BLaER1 (cell line): ENCODE results near the gene BOLL.
"Not testable (repeated sequence)": the region's sequence is repeated elsewhere in the genome, so short reads cannot be mapped to it uniquely, and the experiment has no call there.

ENCODE experiments used
- H3K27ac ChIP-seq: shearing (Covaris generic); formaldehyde crosslinking; 2 replicates; pipeline ENCODE4 v1.8.1; 2022
- H3K27me3 ChIP-seq: shearing (Covaris generic); formaldehyde crosslinking; 2 replicates; pipeline ENCODE4 v1.8.1; 2022
- H3K36me3 ChIP-seq: shearing (Covaris generic); formaldehyde crosslinking; 2 replicates; pipeline ENCODE4 v1.8.1; 2022
- H3K4me1 ChIP-seq: shearing (Covaris generic); formaldehyde crosslinking; 2 replicates; pipeline ENCODE4 v1.8.1; 2022
- H3K4me2 ChIP-seq: shearing (Covaris generic); formaldehyde crosslinking; 2 replicates; pipeline ENCODE4 v1.8.1; 2022
- H3K4me3 ChIP-seq: shearing (Covaris generic); formaldehyde crosslinking; 2 replicates; pipeline ENCODE4 v1.8.1; 2022
- H3K9ac ChIP-seq: shearing (Covaris generic); formaldehyde crosslinking; 2 replicates; pipeline ENCODE4 v1.8.1; 2022
- H3K9me3 ChIP-seq: shearing (Covaris generic); formaldehyde crosslinking; 2 replicates; pipeline ENCODE4 v1.8.1; 2022
- H4K20me1 ChIP-seq: shearing (Covaris generic); formaldehyde crosslinking; 2 replicates; pipeline ENCODE4 v1.8.1; 2022
- Cebpa-rat ChIP-seq: shearing (Covaris generic); IDR thresholded peaks from 2 replicates; pipeline ENCODE4 v1.8.1; 2022

BOLL gene

GRCh38 chr2:197707316-197708213 lies 77.6 kb downstream of the BOLL start:
- H3K4me1 ChIP-seq, result peaks cover 33% of the 10 kb centered on the region
- no peak overlapping the region; the same call in 1 of the 2 replicates for H3K27ac ChIP-seq
- H4K20me1 ChIP-seq, result peaks cover 65% of the 10 kb centered on the region
- TF ChIP-seq Cebpa-rat, result no peak
- no peaks in the 10 kb centered on the region for H3K9me3 ChIP-seq
- peaks cover 21% of the 10 kb centered on the region for H3K36me3 ChIP-seq
- H3K4me3 ChIP-seq, result peak overlapping the region; percentile 86
- H3K4me2 ChIP-seq, result peak overlapping the region; percentile 98
- no peaks in the 10 kb centered on the region for H3K27me3 ChIP-seq
- peak overlapping the region; percentile 84 for H3K9ac ChIP-seq

DNA sequence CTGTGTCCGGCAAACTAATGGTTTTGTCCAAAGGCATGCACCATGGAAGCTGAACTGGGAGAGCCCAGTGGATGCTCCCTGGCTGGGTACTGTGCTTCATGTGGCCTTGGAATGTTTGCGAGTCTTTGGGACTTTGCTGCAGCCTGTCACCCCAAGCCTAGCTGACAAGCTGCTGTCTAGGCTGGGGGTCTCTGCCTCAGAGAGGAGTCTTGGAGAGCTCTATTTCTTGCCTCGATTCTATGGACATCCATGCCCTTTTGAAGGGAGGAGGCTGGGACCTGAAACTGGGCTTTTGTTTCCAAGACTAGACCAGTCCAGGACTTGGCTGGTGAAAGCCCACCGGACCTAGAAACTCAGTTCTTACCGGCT lies 78.3 kb downstream of the BOLL start:
- H3K9me3 ChIP-seq, result no peaks in the 10 kb centered on the region

GRCh38 chr2:197705912-197706838 lies 78.9 kb downstream of the BOLL start:
- Histone ChIP-seq H4K20me1 (peaks cover 55% of the 10 kb centered on the region), H3K9ac (peak overlapping the region; percentile 84), H3K4me2 (peak overlapping the region; percentile 98), H3K4me3 (peak overlapping the region; percentile 86), H3K27ac (peak overlapping the region; percentile 77), H3K27me3 (no peaks in the 10 kb centered on the region), H3K4me1 (peaks cover 33% of the 10 kb centered on the region), H3K36me3 (peaks cover 14% of the 10 kb centered on the region), H3K9me3 (no peaks in the 10 kb centered on the region)
- no peak for TF ChIP-seq Cebpa-rat

More for the DNA sequence above, 78.3 kb downstream of the BOLL start:
- no peak for TF ChIP-seq Cebpa-rat
- Histone ChIP-seq H4K20me1 (peaks cover 61% of the 10 kb centered on the region), H3K27ac (no peak overlapping the region; the same call in 1 of the 2 replicates), H3K4me3 (peak overlapping the region; percentile 86), H3K4me2 (peak overlapping the region; percentile 98), H3K4me1 (peaks cover 33% of the 10 kb centered on the region), H3K9ac (peak overlapping the region; percentile 84), H3K36me3 (peaks cover 21% of the 10 kb centered on the region), H3K27me3 (no peaks in the 10 kb centered on the region)

DNA sequence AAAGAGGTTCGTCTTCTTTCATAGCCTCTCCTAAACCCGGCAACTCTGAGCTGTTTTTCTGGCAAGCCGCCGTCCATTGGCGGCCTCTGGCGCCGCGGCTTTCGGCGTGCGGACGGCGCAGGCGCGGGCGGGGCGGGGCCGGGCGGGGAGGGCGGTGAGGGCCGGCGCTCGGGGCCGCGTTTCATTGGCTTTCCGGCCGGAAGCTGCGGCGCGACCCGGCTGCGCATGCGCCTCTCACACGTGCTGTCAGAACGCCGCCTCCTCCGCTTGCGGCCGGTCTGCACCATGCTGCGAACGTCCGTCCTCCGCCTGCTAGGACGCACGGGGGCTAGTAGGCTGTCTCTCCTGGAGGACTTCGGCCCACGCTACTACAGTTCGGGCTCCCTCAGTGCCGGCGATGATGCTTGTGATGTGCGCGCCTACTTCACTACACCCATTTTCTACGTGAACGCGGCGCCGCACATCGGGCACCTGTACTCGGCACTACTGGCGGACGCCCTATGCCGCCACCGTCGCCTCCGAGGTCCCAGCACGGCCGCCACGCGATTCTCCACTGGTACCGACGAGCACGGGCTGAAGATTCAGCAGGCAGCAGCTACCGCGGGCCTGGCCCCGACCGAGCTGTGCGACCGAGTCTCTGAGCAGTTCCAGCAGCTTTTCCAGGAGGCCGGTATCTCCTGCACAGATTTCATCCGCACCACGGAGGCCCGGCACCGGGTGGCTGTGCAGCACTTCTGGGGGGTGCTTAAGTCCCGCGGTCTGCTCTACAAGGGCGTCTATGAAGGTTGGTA lies 79.8 kb downstream of the BOLL start, which contains the start of gene MARS2:
MARS2 (plus strand) TSS at position 249 of the 791 bp plus-strand sequence; CDS start at position 286, 37 bp downstream.
- TF ChIP-seq Cebpa-rat, result no peak
- H3K27ac ChIP-seq, result peak within 1 kb of the TSS; percentile 77
- peak within 1 kb of the TSS; percentile 86 for H3K4me3 ChIP-seq
- H3K9me3 ChIP-seq, result no peaks in the 10 kb centered on the region
- H4K20me1 ChIP-seq, result peaks cover 49% of the 10 kb centered on the region
- peak within 1 kb of the TSS; percentile 98 for H3K4me2 ChIP-seq
- H3K27me3 ChIP-seq, result no peaks in the 10 kb centered on the region
- H3K4me1 ChIP-seq, result peaks cover 33% of the 10 kb centered on the region
- peak within 1 kb of the TSS; percentile 84 for H3K9ac ChIP-seq
- H3K36me3 ChIP-seq, result peaks cover 9% of the 10 kb centered on the region

DNA sequence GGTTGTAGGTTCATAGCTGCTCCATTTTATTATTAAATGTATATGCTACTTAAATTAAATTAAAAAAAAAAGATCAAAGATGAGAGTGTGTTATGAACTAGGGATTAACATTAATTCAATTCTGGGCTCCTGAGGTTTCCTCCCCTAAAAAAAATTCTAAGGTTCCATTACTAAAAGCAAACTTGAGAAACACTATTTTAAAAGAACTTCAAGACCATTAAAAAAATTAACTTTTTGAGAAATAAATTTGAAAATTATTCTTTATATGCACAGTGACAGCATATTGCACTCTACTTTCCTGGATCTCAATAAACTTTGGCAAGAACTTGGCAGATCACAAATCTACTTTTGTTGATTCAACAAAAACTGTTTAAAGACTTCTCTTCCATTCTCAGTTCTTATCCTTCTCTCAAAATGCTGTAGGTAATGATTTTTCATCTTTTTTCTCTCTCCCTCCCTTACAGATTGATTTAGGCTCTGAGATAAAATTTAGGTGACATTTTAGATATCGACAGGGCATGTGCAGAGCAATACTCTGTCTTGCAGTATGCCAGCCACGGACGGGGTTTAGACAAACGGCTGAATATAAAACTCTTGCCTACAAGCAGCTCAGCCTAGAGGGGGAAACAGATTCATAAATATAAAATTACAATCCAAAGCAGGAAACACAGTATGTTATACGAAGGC lies 80.5 kb downstream of the BOLL start:
- Histone ChIP-seq H3K4me3 (peak overlapping the region; percentile 86), H3K27ac (peak overlapping the region; percentile 74), H3K27me3 (no peaks in the 10 kb centered on the region), H3K9ac (peak overlapping the region; percentile 79), H3K9me3 (no peaks in the 10 kb centered on the region), H3K36me3 (peaks cover 3% of the 10 kb centered on the region; the same call in 1 of the 2 replicates), H4K20me1 (peaks cover 42% of the 10 kb centered on the region), H3K4me2 (peak overlapping the region; percentile 78), H3K4me1 (peaks cover 33% of the 10 kb centered on the region)
- TF ChIP-seq Cebpa-rat, result no peak

GRCh38 chr2:197700960-197701359 lies 84.2 kb downstream of the BOLL start:
- Histone ChIP-seq H3K27me3 (no peaks in the 10 kb centered on the region), H3K9ac (no peak overlapping the region), H3K4me3 (no peak overlapping the region), H3K4me2 (no peak overlapping the region), H3K4me1 (peaks cover 7% of the 10 kb centered on the region), H3K27ac (no peak overlapping the region), H4K20me1 (peaks cover 6% of the 10 kb centered on the region), H3K36me3 (no peaks in the 10 kb centered on the region), H3K9me3 (no peaks in the 10 kb centered on the region)
- TF ChIP-seq Cebpa-rat, result no peak

DNA sequence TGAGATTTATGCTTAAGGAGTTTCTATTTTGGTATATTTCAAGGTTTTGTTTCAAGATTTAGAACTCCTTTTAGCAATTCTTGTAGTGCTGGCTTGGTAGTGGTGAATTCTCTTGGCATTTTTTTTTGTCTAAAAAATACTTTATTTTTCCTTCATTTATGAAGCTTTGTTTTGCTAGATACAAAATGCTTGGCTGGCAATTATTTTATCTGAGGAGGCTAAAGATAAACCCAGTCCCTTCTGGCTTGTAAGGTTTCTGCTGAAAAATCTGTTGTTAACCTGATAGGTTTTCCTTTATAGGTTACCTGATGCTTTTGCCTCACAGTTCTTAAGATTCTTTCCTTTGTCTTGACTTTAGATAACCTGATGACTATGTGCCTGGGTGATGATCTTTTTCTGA lies 85.4 kb downstream of the BOLL start:
- not testable (repeated sequence) for H4K20me1 ChIP-seq, H3K4me2 ChIP-seq, H3K4me1 ChIP-seq, H3K9ac ChIP-seq, H3K27me3 ChIP-seq, H3K4me3 ChIP-seq, H3K36me3 ChIP-seq, H3K9me3 ChIP-seq, H3K27ac ChIP-seq

- not testable (repeated sequence) for H3K4me3 ChIP-seq, H3K4me1 ChIP-seq, H3K27ac ChIP-seq, H3K27me3 ChIP-seq, H3K9ac ChIP-seq, H4K20me1 ChIP-seq, H3K36me3 ChIP-seq, H3K9me3 ChIP-seq, H3K4me2 ChIP-seq
Measured at GRCh38 chr2:197696571-197696970, 88.5 kb downstream of the BOLL start.

DNA sequence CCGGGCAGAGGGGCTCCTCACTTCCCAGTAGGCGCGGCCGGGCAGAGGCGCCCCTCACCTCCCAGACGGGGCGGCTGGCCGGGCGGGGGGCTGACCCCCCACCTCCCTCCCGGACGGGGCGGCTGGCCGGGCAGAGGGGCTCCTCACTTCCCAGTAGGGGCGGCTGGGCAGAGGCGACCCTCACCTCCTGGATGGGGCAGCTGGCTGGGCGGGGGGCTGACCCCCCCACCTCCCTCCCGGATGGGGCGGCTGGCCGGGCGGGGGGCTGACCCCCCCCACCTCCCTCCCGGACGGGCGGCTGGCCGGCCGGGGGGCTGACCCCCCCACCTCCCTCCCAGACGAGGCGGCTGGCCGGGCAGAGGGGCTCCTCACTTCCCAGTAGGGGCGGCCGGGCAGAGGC lies 89.1 kb downstream of the BOLL start:
- not testable (repeated sequence) for H3K4me3 ChIP-seq, H3K4me1 ChIP-seq, H3K9me3 ChIP-seq, H4K20me1 ChIP-seq, H3K9ac ChIP-seq, H3K4me2 ChIP-seq, H3K27me3 ChIP-seq, H3K27ac ChIP-seq, H3K36me3 ChIP-seq

DNA sequence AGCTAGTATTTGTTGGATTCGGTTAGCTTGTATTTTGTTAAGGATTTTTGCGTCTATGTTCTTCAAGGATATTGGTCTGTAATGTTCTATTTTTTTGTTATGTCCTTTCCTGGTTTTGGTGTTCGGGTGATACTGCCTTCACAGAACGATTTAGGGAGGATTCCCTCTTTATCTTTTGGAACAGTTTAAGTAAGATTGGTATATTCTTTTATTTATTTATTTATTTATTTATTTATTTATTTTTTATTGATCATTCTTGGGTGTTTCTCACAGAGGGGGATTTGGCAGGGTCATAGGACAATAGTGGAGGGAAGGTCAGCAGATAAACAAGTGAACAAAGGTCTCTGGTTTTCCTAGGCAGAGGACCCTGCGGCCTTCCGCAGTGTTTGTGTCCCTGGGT lies 89.9 kb downstream of the BOLL start:
- H3K4me2 ChIP-seq, H3K9ac ChIP-seq, H3K4me3 ChIP-seq, H3K36me3 ChIP-seq, H4K20me1 ChIP-seq, H3K27ac ChIP-seq, H3K4me1 ChIP-seq, H3K9me3 ChIP-seq, H3K27me3 ChIP-seq: not testable (repeated sequence)
